Liver (tissue), 9 donors: ENCODE results near the gene EGFLAM. TPM values are rescaled to one million over a fixed set of nuclear protein-coding genes. Genes with fewer than 3 reads are reported as not detected.

Source experiments
- DNase-seq: peaks from one replicate; pipeline ENCODE4 v3.0.0-alpha.2; 2017; ENCODE audit warnings: low spot score
- H3K27ac ChIP-seq, 2 donors: one replicate each; pipeline ENCODE4 v1.7.0; 2013; ENCODE audit warnings: inconsistent platforms in 2 of 2, low read length in 2 of 2, control low read depth in 1 of 2, low read depth in 1 of 2, mild to moderate bottlenecking in 1 of 2
- H3K27me3 ChIP-seq, 4 donors: one replicate each; pipeline versions ENCODE4 v1.6.1 to v1.7.0; 2013; ENCODE audit warnings: low read length in 3 of 4, inconsistent platforms in 1 of 4, mild to moderate bottlenecking in 1 of 4, moderate library complexity in 1 of 4; ENCODE audit not compliant: control insufficient read depth in 4 of 4, insufficient read depth in 4 of 4
- H3K36me3 ChIP-seq, 4 donors: one replicate each; pipeline versions ENCODE4 v1.6.1 to v1.7.0; 2013; ENCODE audit warnings: low read length in 3 of 4, mild to moderate bottlenecking in 3 of 4, low read depth in 1 of 4, moderate library complexity in 1 of 4; ENCODE audit not compliant: control insufficient read depth in 4 of 4, insufficient read depth in 3 of 4
- H3K4me1 ChIP-seq, 4 donors: one replicate each; pipeline versions ENCODE4 v1.6.1 to v1.7.0; 2013; ENCODE audit warnings: low read length in 3 of 4, mild to moderate bottlenecking in 3 of 4, moderate library complexity in 1 of 4; ENCODE audit not compliant: control insufficient read depth in 4 of 4, insufficient read depth in 4 of 4
- H3K4me3 ChIP-seq, 3 donors: one replicate each; pipeline versions ENCODE4 v1.6.1 to v1.7.0; 2013; ENCODE audit warnings: low read length in 3 of 3, control low read depth in 1 of 3, low read depth in 1 of 3, mild to moderate bottlenecking in 1 of 3
- H3K9ac ChIP-seq, 2 donors: one replicate each; pipeline ENCODE4 v1.7.0; 2013; ENCODE audit warnings: low read length in 2 of 2, mild to moderate bottlenecking in 2 of 2, moderate library complexity in 2 of 2, control low read depth in 1 of 2, low read depth in 1 of 2
- H3K9me3 ChIP-seq, 4 donors: one replicate each; pipeline versions ENCODE4 v1.6.1 to v1.7.0; 2013; ENCODE audit warnings: low read length in 3 of 4; ENCODE audit not compliant: control insufficient read depth in 4 of 4
- ATF3 ChIP-seq: IDR thresholded peaks from 2 replicates; pipeline ENCODE4 v1.6.1; 2016; ENCODE audit warnings: antibody characterized with exemption
- CTCF ChIP-seq: fragments of 150-350 bp; IDR thresholded peaks from 2 replicates; pipeline ENCODE4 v1.5.1; 2017; ENCODE audit warnings: improper control_type of control experiment, low read depth, low read length; ENCODE audit not compliant: missing input control
- EGR1 ChIP-seq, 2 donors: IDR thresholded peaks; 2 replicates each; pipeline ENCODE4 v1.6.1; 2016 to 2018; ENCODE audit warnings: antibody characterized with exemption in 2 of 2, low read depth in 2 of 2
- FOXA1 ChIP-seq: IDR thresholded peaks from 2 replicates; pipeline ENCODE4 v1.6.1; 2016; ENCODE audit warnings: antibody characterized with exemption
- FOXA2 ChIP-seq: IDR thresholded peaks from 2 replicates; pipeline ENCODE4 v1.6.1; 2016; ENCODE audit warnings: antibody characterized with exemption
- GABPA ChIP-seq, 2 donors: IDR thresholded peaks in 1 of 2; conservative IDR thresholded peaks in 1 of 2; 2 replicates each; pipeline ENCODE4 v1.6.1; 2016; ENCODE audit warnings: antibody characterized with exemption in 2 of 2, mild to moderate bottlenecking in 1 of 2, moderate library complexity in 1 of 2
- HNF4A ChIP-seq, 2 donors: conservative IDR thresholded peaks; 2 replicates each; pipeline ENCODE4 v1.6.1; 2016; ENCODE audit warnings: antibody characterized with exemption in 2 of 2, mild to moderate bottlenecking in 2 of 2
- HNF4G ChIP-seq: IDR thresholded peaks from 2 replicates; pipeline ENCODE4 v1.6.1; 2016; ENCODE audit warnings: antibody characterized with exemption
- JUND ChIP-seq, 2 donors: IDR thresholded peaks; 2 replicates each; pipeline ENCODE4 v1.6.1; 2016; ENCODE audit warnings: antibody characterized with exemption in 2 of 2
- NR2F2 ChIP-seq: IDR thresholded peaks from 2 replicates; pipeline ENCODE4 v1.6.1; 2016; ENCODE audit warnings: antibody characterized with exemption
- RAD21 ChIP-seq, 2 donors: IDR thresholded peaks; 2 replicates each; pipeline ENCODE4 v1.6.1; 2016; ENCODE audit warnings: antibody characterized with exemption in 2 of 2, mild to moderate bottlenecking in 2 of 2
- REST ChIP-seq: IDR thresholded peaks from 2 replicates; pipeline ENCODE4 v1.6.1; 2016; ENCODE audit warnings: antibody characterized with exemption, mild to moderate bottlenecking
- RXRA ChIP-seq, 2 donors: IDR thresholded peaks; 2 replicates each; pipeline ENCODE4 v1.6.1; 2017 to 2018; ENCODE audit warnings: antibody characterized with exemption in 2 of 2, mild to moderate bottlenecking in 1 of 2
- SP1 ChIP-seq: IDR thresholded peaks from 2 replicates; pipeline ENCODE4 v1.6.1; 2018; ENCODE audit warnings: antibody characterized with exemption, mild to moderate bottlenecking
- TAF1 ChIP-seq: conservative IDR thresholded peaks from 2 replicates; pipeline ENCODE4 v1.6.1; 2016; ENCODE audit warnings: antibody characterized with exemption, mild to moderate bottlenecking
- YY1 ChIP-seq: IDR thresholded peaks from 2 replicates; pipeline ENCODE4 v1.6.1; 2016; ENCODE audit warnings: antibody characterized with exemption, mild to moderate bottlenecking
- ZBTB33 ChIP-seq: IDR thresholded peaks from 2 replicates; pipeline ENCODE4 v1.6.1; 2016; ENCODE audit warnings: antibody characterized with exemption
- WGBS: extraction: QIAGEN DNeasy Blood & Tissue Kit; methylation state at CpG from one replicate; pipeline ENCODE4 v1.1.7; 2013; 5-methylcytosine and 5-hydroxymethylcytosine counted together
- polyA plus RNA-seq, 2 donors: library from polyadenylated mRNA; stranded (reverse) in 1 of 2; unstranded in 1 of 2; fragments of 200-250 nt in 1 of 2; fragments of >200 nt in 1 of 2; fragmentation: Nextera tagmentation in 1 of 2; extraction: Ambion mirVana in 1 of 2; gene quantifications; one replicate each; pipeline versions ENCODE4 v1.2.1 to v1.2.3, GENCODE V29; 2013 to 2015
- total RNA-seq, 2 donors: library from RNA; depleted of rRNA; stranded (reverse); fragments of >200 nt; gene quantifications; one replicate each; pipeline ENCODE4 v1.2.3, GENCODE V29; 2014
- donor health status: healthy.
- donor health status: healthy.
- donor health status: healthy.
- donor health status: healthy.
- donor health status: healthy.

The EGFLAM gene
- total and polyA plus RNA-seq, 4 donors: 1.1 to 4.9 (median 1.9) TPM

- H3K9me3 ChIP-seq: no peaks in the 10 kb centered on the region
- 74% methylated on average over 6 of the region's 6 CpGs for WGBS
- peak in 1 of 2 donors; percentile 21 for TF ChIP-seq RAD21 (IDR thresholded peaks at IDR 0.05)
- TF ChIP-seq GABPA (IDR thresholded peaks at IDR 0.05 in 1 of 2, conservative IDR thresholded peaks at IDR 0.05 in 1 of 2): no peak
- TF ChIP-seq NR2F2: peak; percentile 38
- H3K9ac ChIP-seq: no peak overlapping the region
- no peaks in the 10 kb centered on the region for H3K36me3 ChIP-seq
- no peaks in the 10 kb centered on the region for H3K27me3 ChIP-seq
- no peaks in the 10 kb centered on the region for H3K4me1 ChIP-seq
- no peak overlapping the region for H3K4me3 ChIP-seq
- no peak overlapping the region for H3K27ac ChIP-seq
- DNase-seq: no peak
Observed at GRCh38 chr5:38316544-38317224, 58.3 kb downstream of the EGFLAM start.

GRCh38 chr5:38317868-38318267 is 59.5 kb downstream of the EGFLAM start:
- TF ChIP-seq YY1: no peak
- no peak for TF ChIP-seq ATF3
- TF ChIP-seq REST: no peak
- no peak for TF ChIP-seq GABPA (IDR thresholded peaks at IDR 0.05 in 1 of 2, conservative IDR thresholded peaks at IDR 0.05 in 1 of 2)
- TF ChIP-seq CTCF: no peak
- TF ChIP-seq HNF4A (conservative IDR thresholded peaks at IDR 0.05): no peak
- no peak for TF ChIP-seq NR2F2
- TF ChIP-seq FOXA2: no peak
- no peak for TF ChIP-seq RXRA (IDR thresholded peaks at IDR 0.05)
- TF ChIP-seq RAD21 (IDR thresholded peaks at IDR 0.05): no peak
- TF ChIP-seq ZBTB33: no peak
- no peak for TF ChIP-seq TAF1
- no peak for TF ChIP-seq FOXA1
- no peak for TF ChIP-seq EGR1 (IDR thresholded peaks at IDR 0.05; ENCODE audit: low read depth in 2 of 2)
- TF ChIP-seq SP1: no peak
- TF ChIP-seq HNF4G: no peak
- no peak for TF ChIP-seq JUND (IDR thresholded peaks at IDR 0.05)
- H3K9me3 ChIP-seq: no peaks in the 10 kb centered on the region
- no peaks in the 10 kb centered on the region for H3K4me1 ChIP-seq
- H3K27me3 ChIP-seq: no peaks in the 10 kb centered on the region
- H3K9ac ChIP-seq: no peak overlapping the region
- WGBS: 84% methylated on average over 3 of the region's 3 CpGs
- H3K4me3 ChIP-seq: no peak overlapping the region
- no peak for DNase-seq
- no peak overlapping the region for H3K27ac ChIP-seq
- H3K36me3 ChIP-seq: no peaks in the 10 kb centered on the region
